Stimulated activated CD4-positive, alpha-beta T cell treated with anti-CD3 and anti-CD28 coated beads, Interleukin-12 subunit alpha, Interleukin-12 subunit beta, amount 100 ng/mL, for 48 hours (primary cell): ENCODE data around the gene P2RY1.
"Not testable (repeated sequence)": the region's sequence is repeated elsewhere in the genome, so short reads cannot be mapped to it uniquely, and the experiment has no call there.

ENCODE experiments used
- DNase-seq, 3 donors: peaks; one replicate each; pipeline ENCODE4 v3.0.0-alpha.2; 2020; ENCODE audit warnings: low read depth in 2 of 3, low spot score in 1 of 3

Gene P2RY1

GRCh38 chr3:152836269-152836668 is 1.3 kb downstream of the P2RY1 start:
- no peak for DNase-seq

GRCh38 chr3:152839511-152839910 is 4.6 kb downstream of the P2RY1 start:
- DNase-seq = no peak

GRCh38 chr3:152841131-152841530 is 6.2 kb downstream of the P2RY1 start:
- no peak for DNase-seq

- no peak for DNase-seq
Observed at GRCh38 chr3:152842413-152842812, 7.5 kb downstream of the P2RY1 start.

- no peak for DNase-seq
Observed at GRCh38 chr3:152843955-152844354, 9.0 kb downstream of the P2RY1 start.

- DNase-seq = not testable (repeated sequence)
Observed at GRCh38 chr3:152846572-152847202, 11.8 kb downstream of the P2RY1 start.

- DNase-seq = not testable (repeated sequence)
Observed at GRCh38 chr3:152847599-152847998, 12.7 kb downstream of the P2RY1 start.

- DNase-seq = no peak
Observed at GRCh38 chr3:152849996-152850578, 15.2 kb downstream of the P2RY1 start.

GRCh38 chr3:152853196-152853595 is 18.3 kb downstream of the P2RY1 start:
- DNase-seq = no peak

GRCh38 chr3:152857082-152857481 is 22.2 kb downstream of the P2RY1 start:
- no peak for DNase-seq

- DNase-seq = no peak
Observed at GRCh38 chr3:152858170-152858800, 23.4 kb downstream of the P2RY1 start.

- DNase-seq = no peak
Observed at GRCh38 chr3:152860736-152861135, 25.8 kb downstream of the P2RY1 start.

- DNase-seq = no peak
Observed at GRCh38 chr3:152865668-152866245, 30.8 kb downstream of the P2RY1 start.

GRCh38 chr3:152870027-152870426 is 35.1 kb downstream of the P2RY1 start:
- no peak for DNase-seq

GRCh38 chr3:152873314-152873713 is 38.4 kb downstream of the P2RY1 start:
- not testable (repeated sequence) for DNase-seq

GRCh38 chr3:152874896-152875749 is 40.2 kb downstream of the P2RY1 start:
- DNase-seq = no peak

- no peak for DNase-seq
Observed at GRCh38 chr3:152879130-152879789, 44.3 kb downstream of the P2RY1 start.

- DNase-seq = no peak
Observed at GRCh38 chr3:152879790-152880174, 44.9 kb downstream of the P2RY1 start.

GRCh38 chr3:152885076-152885475 is 50.1 kb downstream of the P2RY1 start:
- no peak for DNase-seq
